MM.1S (cell line): ENCODE measurements around the gene FAM72C.
"Not testable (repeated sequence)": the region's sequence is repeated elsewhere in the genome, so short reads cannot be mapped to it uniquely, and the experiment has no call there.

Experiments used
- DNase-seq: peaks from one replicate; pipeline ENCODE4 v3.0.0-alpha.2; 2015
- H2AFZ ChIP-seq: fragments of 300-600 bp; sonication (generic); 2 replicates; pipeline ENCODE4 v1.6.0; 2016; ENCODE audit warnings: antibody characterized with exemption, low read length
- H3F3A ChIP-seq: fragments of 300-600 bp; sonication (generic); 2 replicates; pipeline ENCODE4 v1.6.1; 2016; ENCODE audit warnings: mild to moderate bottlenecking, antibody characterized with exemption, low read length, moderate library complexity, mixed read lengths; ENCODE audit not compliant: insufficient read depth
- H3K27ac ChIP-seq: fragments of 300-600 bp; sonication (generic); 2 replicates; pipeline ENCODE4 v1.5.1; 2016; ENCODE audit warnings: mild to moderate bottlenecking, low read length
- H3K27me3 ChIP-seq: fragments of 300-600 bp; sonication (generic); replicated peaks from 2 replicates; pipeline ENCODE4 v1.6.0; 2016; ENCODE audit warnings: low read length; ENCODE audit not compliant: insufficient read depth
- H3K36me3 ChIP-seq: fragments of 300-600 bp; sonication (generic); replicated peaks from 2 replicates; pipeline ENCODE4 v1.6.1; 2016; ENCODE audit warnings: mild to moderate bottlenecking, low read length, mixed read lengths; ENCODE audit not compliant: insufficient read depth
- H3K4me1 ChIP-seq: fragments of 300-600 bp; sonication (generic); 2 replicates; pipeline ENCODE4 v1.6.1; 2016; ENCODE audit warnings: low read length, mixed read lengths
- H3K4me2 ChIP-seq: fragments of 300-600 bp; sonication (generic); 2 replicates; pipeline ENCODE4 v1.6.0; 2016; ENCODE audit warnings: low read depth, low read length
- H3K4me3 ChIP-seq: fragments of 300-600 bp; sonication (generic); 2 replicates; pipeline ENCODE4 v1.5.1; 2016; ENCODE audit warnings: low read length, mixed read lengths
- H3K79me2 ChIP-seq: fragments of 300-600 bp; sonication (generic); 2 replicates; pipeline ENCODE4 v1.6.1; 2016; ENCODE audit warnings: mixed run types, low read length, mixed read lengths
- H3K9ac ChIP-seq: fragments of 300-600 bp; sonication (generic); 2 replicates; pipeline ENCODE4 v1.6.1; 2016; ENCODE audit warnings: low read length, mixed read lengths
- H3K9me2 ChIP-seq: fragments of 300-600 bp; sonication (generic); replicated peaks from 2 replicates; pipeline ENCODE4 v1.6.1; 2016; ENCODE audit warnings: mild to moderate bottlenecking, low read length, mixed read lengths; ENCODE audit not compliant: insufficient read depth
- H3K9me3 ChIP-seq: fragments of 300-600 bp; sonication (generic); replicated peaks from 2 replicates; pipeline ENCODE4 v1.6.1; 2016; ENCODE audit warnings: mild to moderate bottlenecking, low read length, mixed read lengths; ENCODE audit not compliant: insufficient read depth
- H4K20me1 ChIP-seq: fragments of 300-600 bp; sonication (generic); 2 replicates; pipeline ENCODE4 v1.6.1; 2016; ENCODE audit warnings: mild to moderate bottlenecking, low read length, moderate library complexity, mixed read lengths; ENCODE audit not compliant: insufficient read depth

Gene FAM72C

DNA sequence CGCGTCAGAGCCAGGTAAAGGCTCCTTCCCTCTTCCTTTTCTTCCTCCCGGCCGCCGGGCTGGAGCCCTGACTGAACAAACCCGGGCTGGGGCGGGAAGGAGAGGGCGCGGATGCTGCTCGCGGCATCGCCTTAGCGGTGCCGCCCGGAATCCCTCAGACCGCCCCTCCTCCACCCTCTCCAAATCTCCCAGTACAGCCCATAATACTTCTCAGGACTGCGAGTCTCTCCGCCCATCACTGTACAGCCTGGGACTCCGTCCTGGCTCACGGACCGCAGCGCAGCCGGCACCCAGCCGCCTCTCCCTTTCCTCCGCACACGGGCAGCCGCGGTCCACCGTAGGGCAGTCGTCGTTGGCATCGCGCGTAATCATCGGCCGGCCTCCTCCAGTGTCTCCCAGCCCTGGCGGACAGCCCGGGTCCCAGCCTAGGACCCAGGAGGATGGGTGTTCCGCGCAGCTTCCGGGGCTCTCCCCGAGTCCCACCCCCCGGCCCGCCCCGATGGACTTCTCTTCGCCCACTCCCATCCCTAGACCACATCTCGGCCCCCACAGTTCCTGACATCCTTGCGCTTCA, 1.1 kb upstream of the FAM72C start:
- not testable (repeated sequence) for H3K36me3 ChIP-seq, H3K79me2 ChIP-seq, H3K27me3 ChIP-seq, H3K9ac ChIP-seq, H3K4me2 ChIP-seq, H3K27ac ChIP-seq, H3K4me3 ChIP-seq, H3K9me3 ChIP-seq, H3K4me1 ChIP-seq, H3K9me2 ChIP-seq, H2AFZ ChIP-seq, H3F3A ChIP-seq, H4K20me1 ChIP-seq, DNase-seq

DNA sequence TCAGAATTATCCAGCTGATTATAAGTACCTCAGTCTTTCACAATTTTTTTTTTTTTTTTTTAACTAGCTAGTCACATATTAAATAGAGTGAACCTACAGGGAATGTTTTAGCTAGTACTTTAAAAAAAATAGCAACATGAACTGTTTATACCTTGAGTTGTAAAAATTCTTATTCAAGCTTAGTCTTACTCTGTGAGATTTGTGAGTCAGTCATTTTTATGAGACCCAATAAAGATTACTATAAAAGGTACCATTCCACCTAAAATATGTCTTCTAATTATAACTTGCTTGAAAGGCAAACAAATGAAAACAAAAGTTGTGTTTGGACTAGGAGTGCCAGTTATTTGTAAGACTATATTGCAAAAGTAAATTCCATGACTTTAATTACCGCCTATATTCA, 5.9 kb downstream of the FAM72C start:
- not testable (repeated sequence) for H3K27me3 ChIP-seq, H3K36me3 ChIP-seq, H3K4me1 ChIP-seq, H3K4me3 ChIP-seq, H3K9ac ChIP-seq, DNase-seq, H2AFZ ChIP-seq, H3K9me2 ChIP-seq, H3F3A ChIP-seq, H4K20me1 ChIP-seq, H3K79me2 ChIP-seq, H3K9me3 ChIP-seq, H3K27ac ChIP-seq, H3K4me2 ChIP-seq

DNA sequence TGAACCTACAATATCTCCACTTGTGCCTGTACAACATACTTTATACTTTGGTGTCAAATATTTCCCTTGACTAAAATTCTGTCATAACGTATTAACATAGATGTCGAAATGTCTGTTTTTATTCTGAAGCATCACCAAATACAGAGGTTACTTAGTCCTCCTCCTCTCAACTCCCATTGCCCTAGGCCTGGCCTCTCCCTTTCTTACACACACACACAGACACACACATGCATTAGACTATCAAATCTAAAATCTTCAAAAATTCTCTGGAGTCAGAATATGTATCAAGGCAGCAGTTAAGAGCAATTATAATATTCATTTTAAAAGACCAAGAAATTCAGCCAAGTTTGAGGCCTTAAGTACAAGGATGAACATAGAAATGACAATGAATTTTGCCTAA, 7.5 kb downstream of the FAM72C start:
- H3K4me3 ChIP-seq, DNase-seq, H3K9me3 ChIP-seq, H3K4me1 ChIP-seq, H3F3A ChIP-seq, H3K27me3 ChIP-seq, H3K4me2 ChIP-seq, H3K36me3 ChIP-seq, H3K79me2 ChIP-seq, H3K9me2 ChIP-seq, H2AFZ ChIP-seq, H4K20me1 ChIP-seq, H3K27ac ChIP-seq, H3K9ac ChIP-seq: not testable (repeated sequence)

DNA sequence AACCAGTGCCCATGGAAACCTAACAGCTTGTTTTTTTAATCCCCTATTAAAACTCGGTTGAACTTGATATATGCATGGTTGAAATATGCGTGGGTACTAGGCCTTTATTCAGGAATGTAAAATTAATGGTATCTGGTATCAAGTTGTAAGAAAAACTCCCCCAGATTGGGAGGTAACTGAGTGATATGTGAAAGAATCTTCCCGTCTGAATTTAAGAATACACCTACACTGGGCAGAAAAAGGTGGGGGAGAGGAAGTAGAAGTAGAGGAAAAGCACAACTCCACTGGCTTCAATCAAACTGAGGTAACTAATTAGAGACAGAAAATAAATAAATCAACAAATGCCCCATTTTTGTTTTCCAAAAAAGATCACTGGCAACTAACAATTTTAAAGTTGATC, 15.9 kb downstream of the FAM72C start:
- not testable (repeated sequence) for H4K20me1 ChIP-seq, H3F3A ChIP-seq, H3K4me3 ChIP-seq, H3K27ac ChIP-seq, H2AFZ ChIP-seq, H3K79me2 ChIP-seq, DNase-seq, H3K9me3 ChIP-seq, H3K36me3 ChIP-seq, H3K4me1 ChIP-seq, H3K27me3 ChIP-seq, H3K4me2 ChIP-seq, H3K9ac ChIP-seq, H3K9me2 ChIP-seq

DNA sequence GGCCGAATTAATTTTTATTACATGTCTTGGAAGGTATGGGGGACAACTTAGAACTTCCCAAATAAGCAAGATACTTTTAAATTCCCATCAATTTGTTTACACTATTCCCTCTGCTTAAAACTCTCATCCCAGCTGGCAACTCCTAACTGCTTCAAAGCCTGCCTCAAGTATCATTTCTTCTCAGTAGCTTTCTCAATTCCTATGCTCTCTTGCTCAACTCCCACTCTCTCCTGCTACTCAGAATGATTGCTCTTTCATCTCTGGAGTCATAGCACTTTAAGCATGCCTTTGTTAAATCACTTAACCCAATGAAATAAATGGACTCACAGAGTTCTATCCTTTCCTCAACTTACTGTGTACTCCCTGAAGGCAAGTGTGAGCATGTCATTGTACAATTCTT, 18.9 kb downstream of the FAM72C start:
- H2AFZ ChIP-seq, DNase-seq, H3K36me3 ChIP-seq, H3K9me2 ChIP-seq, H3K27ac ChIP-seq, H3K9ac ChIP-seq, H3F3A ChIP-seq, H4K20me1 ChIP-seq, H3K27me3 ChIP-seq, H3K79me2 ChIP-seq, H3K4me1 ChIP-seq, H3K9me3 ChIP-seq, H3K4me3 ChIP-seq, H3K4me2 ChIP-seq: not testable (repeated sequence)

- DNase-seq, H3F3A ChIP-seq, H4K20me1 ChIP-seq, H3K9me3 ChIP-seq, H3K36me3 ChIP-seq, H3K4me2 ChIP-seq, H3K4me3 ChIP-seq, H3K27me3 ChIP-seq, H3K9me2 ChIP-seq, H2AFZ ChIP-seq, H3K27ac ChIP-seq, H3K79me2 ChIP-seq, H3K9ac ChIP-seq, H3K4me1 ChIP-seq: not testable (repeated sequence)
Measured at GRCh38 chr1:143951485-143952391, 20.0 kb downstream of the FAM72C start.

DNA sequence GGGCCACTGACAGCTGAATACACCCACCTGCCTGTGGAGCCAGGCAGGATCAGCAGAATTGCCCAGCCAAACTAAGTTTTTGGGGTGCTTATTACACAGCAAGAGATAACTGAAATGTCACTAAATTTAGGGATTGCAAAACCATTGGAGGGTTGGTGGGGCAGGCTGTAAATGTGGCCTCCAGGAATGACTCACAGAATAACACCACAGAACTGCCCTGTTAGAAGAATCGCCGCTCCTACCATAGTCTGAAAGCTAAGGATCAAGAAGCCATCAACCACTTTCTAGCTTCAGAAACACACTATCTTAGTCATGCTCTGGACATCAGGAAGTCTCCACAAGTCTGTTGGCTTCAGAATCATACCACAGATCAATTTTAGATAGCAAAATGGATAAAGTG, 24.0 kb downstream of the FAM72C start:
- not testable (repeated sequence) for H3K4me1 ChIP-seq, H2AFZ ChIP-seq, H3K27me3 ChIP-seq

GRCh38 chr1:143945253-143945652, 26.5 kb downstream of the FAM72C start:
- not testable (repeated sequence) for H3K79me2 ChIP-seq, H3K9ac ChIP-seq, H4K20me1 ChIP-seq, H3K4me1 ChIP-seq, H2AFZ ChIP-seq, H3K9me3 ChIP-seq, H3K9me2 ChIP-seq, DNase-seq, H3K27me3 ChIP-seq, H3K36me3 ChIP-seq, H3F3A ChIP-seq, H3K4me2 ChIP-seq, H3K4me3 ChIP-seq, H3K27ac ChIP-seq

More for the DNA sequence above, 24.0 kb downstream of the FAM72C start:
- H3K9me3 ChIP-seq, H3K9ac ChIP-seq, H3K27ac ChIP-seq, H3K79me2 ChIP-seq, H3K9me2 ChIP-seq, H4K20me1 ChIP-seq, H3F3A ChIP-seq, H3K4me3 ChIP-seq, H3K36me3 ChIP-seq, H3K4me2 ChIP-seq, DNase-seq: not testable (repeated sequence)
